GM12878 (cell line): ENCODE results near the gene LYPD5. TPM values are rescaled to one million over a fixed set of nuclear protein-coding genes. Genes with fewer than 3 reads are reported as not detected.

Experiments
- ATAC-seq: fragments of 200-7000 bp; cut with Tn5 transposase; 3 replicates; pipeline ENCODE4 v1.9.1; 2020; ENCODE audit warnings: mild to moderate bottlenecking, moderate library complexity
- BruUV-seq: library from RNA; stranded (reverse); fragments of 400-500 nt; replicated peaks from 2 replicates; lab custom pipeline; 2021; lab: Mats Ljungman, UMichigan
- CTCF ChIA-PET: fragments of 300-600 bp; sonication (Branson Sonifier 250); formaldehyde crosslinking; extraction: SDS; loops from one replicate; lab custom pipeline; 2021; ENCODE audit warnings: inconsistent platforms; lab: Yijun Ruan, JAX
- POLR2A ChIA-PET: fragments of 350-600 bp; formaldehyde crosslinking; extraction: SDS; loops from one replicate; lab custom pipeline; 2021; ENCODE audit warnings: inconsistent platforms; lab: Charles Lee
- RAD21 ChIA-PET: fragments of 300-600 bp; sonication (Branson Sonifier 250); formaldehyde crosslinking; loops from one replicate; lab custom pipeline; 2023; ENCODE audit warnings: antibody characterized with exemption; ENCODE audit not compliant: unreplicated experiment; lab: Charles Lee
- SMC1A ChIA-PET: fragments of 300-600 bp; sonication (Branson Sonifier 250); formaldehyde crosslinking; loops from one replicate; lab custom pipeline; 2023; ENCODE audit not compliant: unreplicated experiment, uncharacterized antibody; lab: Charles Lee
- DNase-seq: peaks from one replicate; pipeline ENCODE4 v3.0.0-alpha.2; 2011; ENCODE audit warnings: low read depth, low spot score
- FAIRE-seq: peaks from 3 replicates; lab custom pipeline; 2011; peaks lifted over from hg19 to GRCh38; lab: Jason Lieb, UNC
- H2AFZ ChIP-seq: 2 replicates; pipeline ENCODE4 v1.6.0; 2011; ENCODE audit warnings: low read depth, low read length, control low read depth; ENCODE audit not compliant: control insufficient read depth
- H3K27ac ChIP-seq: 2 replicates; pipeline ENCODE4 v1.5.1; 2011; ENCODE audit warnings: control low read depth; ENCODE audit not compliant: control insufficient read depth, insufficient read depth
- H3K27me3 ChIP-seq, 2 experiments: replicated peaks in 1 of 2; 2 replicates each; pipeline versions ENCODE4 v1.6.0 to v1.6.1; 2011; ENCODE audit warnings: low read length in 1 of 2; ENCODE audit not compliant: control insufficient read depth in 2 of 2, insufficient read depth in 2 of 2
- H3K36me3 ChIP-seq, 2 experiments: 2 replicates each; pipeline ENCODE4 v1.5.1; 2011; ENCODE audit warnings: low read length in 1 of 2; ENCODE audit not compliant: control insufficient read depth in 2 of 2, insufficient read depth in 2 of 2
- H3K4me1 ChIP-seq: 2 replicates; pipeline ENCODE4 v1.6.1; 2011; ENCODE audit warnings: mild to moderate bottlenecking, low read length, moderate library complexity, mixed read lengths; ENCODE audit not compliant: control insufficient read depth, insufficient read depth
- H3K4me2 ChIP-seq: 2 replicates; pipeline ENCODE4 v1.6.0; 2011; ENCODE audit warnings: control low read depth; ENCODE audit not compliant: control insufficient read depth, insufficient read depth
- H3K4me3 ChIP-seq: fragments of 200-600 bp; sonication (generic); 2 replicates; pipeline ENCODE4 v1.5.1; 2016
- H3K79me2 ChIP-seq: 2 replicates; pipeline ENCODE4 v1.6.0; 2011; ENCODE audit warnings: low read length; ENCODE audit not compliant: control insufficient read depth, insufficient read depth
- H3K9ac ChIP-seq: 2 replicates; pipeline ENCODE4 v1.8.0; 2011; ENCODE audit warnings: low read length, control low read depth, mixed read lengths; ENCODE audit not compliant: control insufficient read depth, insufficient read depth
- H3K9me3 ChIP-seq: replicated peaks from 3 replicates; pipeline ENCODE4 v1.5.1; 2011; ENCODE audit warnings: mild to moderate bottlenecking, low read length; ENCODE audit not compliant: control insufficient read depth, insufficient read depth
- H4K20me1 ChIP-seq: 2 replicates; pipeline ENCODE4 v1.6.0; 2011; ENCODE audit not compliant: control insufficient read depth, insufficient read depth
- ATF7 ChIP-seq: fragments of 450-650 bp; IDR thresholded peaks from 2 replicates; pipeline ENCODE4 v1.6.1; 2016; ENCODE audit warnings: low read depth, mild to moderate bottlenecking
- E4F1 ChIP-seq: fragments of 450-650 bp; IDR thresholded peaks from 2 replicates; pipeline ENCODE4 v1.6.1; 2018; ENCODE audit warnings: borderline replicate concordance, mild to moderate bottlenecking; ENCODE audit not compliant: partially characterized antibody
- EED ChIP-seq: sonication (generic); IDR thresholded peaks from 2 replicates; pipeline ENCODE4 v1.6.1; 2016; ENCODE audit warnings: antibody characterized with exemption, low read depth
- HSF1 ChIP-seq: fragments of 150-350 bp; IDR thresholded peaks from 2 replicates; pipeline ENCODE4 v1.6.1; 2014; ENCODE audit warnings: mild to moderate bottlenecking, low read depth, low read length
- IRF5 ChIP-seq: fragments of 450-650 bp; IDR thresholded peaks from 2 replicates; pipeline ENCODE4 v1.6.1; 2017; ENCODE audit warnings: borderline replicate concordance
- NR2F1 ChIP-seq: fragments of 450-650 bp; conservative IDR thresholded peaks from 2 replicates; pipeline ENCODE4 v1.6.1; 2017; ENCODE audit warnings: mild to moderate bottlenecking
- PAX5 ChIP-seq: IDR thresholded peaks from 2 replicates; pipeline ENCODE4 v1.6.1; 2011; ENCODE audit warnings: low read depth, low read length, borderline replicate concordance
- POU2F2 ChIP-seq: IDR thresholded peaks from 3 replicates; pipeline ENCODE4 v1.6.1; 2011; ENCODE audit warnings: low read depth, mild to moderate bottlenecking, low read length, borderline replicate concordance
- TAF1 ChIP-seq: IDR thresholded peaks from 2 replicates; pipeline ENCODE4 v1.6.1; 2011; ENCODE audit warnings: mild to moderate bottlenecking, low read depth, low read length, borderline replicate concordance
- ZBTB40 ChIP-seq: fragments of 450-650 bp; IDR thresholded peaks from 2 replicates; pipeline ENCODE4 v1.6.1; 2016; ENCODE audit warnings: mild to moderate bottlenecking, moderate library complexity, borderline replicate concordance
- ZNF622 ChIP-seq: fragments of 450-650 bp; IDR thresholded peaks from 2 replicates; pipeline ENCODE4 v1.6.1; 2017; ENCODE audit warnings: mild to moderate bottlenecking, inconsistent platforms
- WGBS: methylation state at CpG from one replicate; pipeline ENCODE4 v1.1.6; 2016; ENCODE audit warnings: low lambda C conversion rate; ENCODE audit not compliant: insufficient replicate concordance, insufficient coverage; ENCODE audit errors: missing lambda C conversion rate; 5-methylcytosine and 5-hydroxymethylcytosine counted together
- in situ Hi-C: fragments of 300-500 bp; cut with MboI; formaldehyde crosslinking; loops from 9 replicates; pipeline ENCODE4 v1.14.3; 2018; ENCODE audit warnings: mixed read lengths
- intact Hi-C: fragments of 100-400 bp; cut with micrococcal nuclease; formaldehyde crosslinking; loops from one replicate; pipeline ENCODE4 v1.14.2; 2022; ENCODE audit not compliant: unreplicated experiment
- polyA plus RNA-seq, 11 experiments: library from polyadenylated mRNA; depleted of rRNA in 4 of 11; unstranded in 6 of 11; stranded (reverse) in 5 of 11; fragments of >200 nt; fragmentation: Nextera tagmentation in 4 of 11; fragmentation: Illumina TruSeq in 1 of 11; extraction: Ambion mirVana in 4 of 11; extraction: Trizol in 1 of 11; gene quantifications; 1 replicate in 1 of 11; 2 replicates in 10 of 11; pipeline versions ENCODE4 v1.2.1 to v1.2.3, GENCODE V29; 2011 to 2016; ENCODE audit warnings: inconsistent platforms in 2 of 11, missing spikeins in 2 of 11, low read depth in 1 of 11
- total RNA-seq, 4 experiments: library from RNA; depleted of rRNA in 3 of 4; stranded (reverse); fragments of >200 nt in 3 of 4; fragmentation: Illumina TruSeq in 1 of 4; extraction: Trizol in 1 of 4; gene quantifications; 2 replicates each; pipeline versions ENCODE4 v1.2.1 to v1.2.3, GENCODE V29; 2013 to 2021

LYPD5 gene
- total and polyA plus RNA-seq, 10 of the 15 experiments (the other 5 are each of a cell fraction or from before 2014, with no cell fraction given) = 0.04 to 2.2 (median 0.69) TPM; not detected in 1

GRCh38 chr19:43842007-43842406, 39.8 kb upstream of the LYPD5 start:
- no peak overlapping the region for H3K4me2 ChIP-seq
- peaks cover 0 to 15% of the 10 kb centered on the region in 2 experiments; a peak in 2 of 4 replicates for H3K36me3 ChIP-seq
- in situ Hi-C loops = no loop called here
- H3K27ac ChIP-seq = no peak overlapping the region
- ChIA-PET CTCF (interaction anchor here (0.5 kb wide), 1 partner anchor 153 kb away, joined by 3 read pairs; no protein-coding TSS in a partner anchor), SMC1A (no interaction called here), RAD21 (no interaction called here), POLR2A (no interaction called here)
- no peak for ATAC-seq
- H3K9ac ChIP-seq = no peak overlapping the region
- H3K27me3 ChIP-seq = no peaks in the 10 kb centered on the region
- WGBS = 45% methylated on average over 2 of the region's 2 CpGs
- no peaks in the 10 kb centered on the region for H3K79me2 ChIP-seq
- no peak overlapping the region for H3K4me3 ChIP-seq
- H3K9me3 ChIP-seq = peaks cover 28% of the 10 kb centered on the region
- no peaks in the 10 kb centered on the region for H4K20me1 ChIP-seq
- intact Hi-C loops = no loop called here
- H3K4me1 ChIP-seq = no peaks in the 10 kb centered on the region
- FAIRE-seq = no peak
- BruUV-seq = no TSS peak
- no peak for DNase-seq
- no peak overlapping the region for H2AFZ ChIP-seq
- TF ChIP-seq NR2F1 (no peak), IRF5 (no peak), POU2F2 (no peak), HSF1 (no peak), ATF7 (no peak), ZBTB40 (no peak), TAF1 (no peak), PAX5 (no peak), ZNF622 (no peak), EED (no peak), E4F1 (no peak)
